HG03196 (cell line): Measurements from ENCODE around the gene CBLL1.

Experiments
- ATAC-seq: cut with Tn5 transposase; IDR thresholded peaks from one replicate; pipeline ENCODE4 v1.9.1; 2021; ENCODE audit not compliant: unreplicated experiment

Gene CBLL1

DNA sequence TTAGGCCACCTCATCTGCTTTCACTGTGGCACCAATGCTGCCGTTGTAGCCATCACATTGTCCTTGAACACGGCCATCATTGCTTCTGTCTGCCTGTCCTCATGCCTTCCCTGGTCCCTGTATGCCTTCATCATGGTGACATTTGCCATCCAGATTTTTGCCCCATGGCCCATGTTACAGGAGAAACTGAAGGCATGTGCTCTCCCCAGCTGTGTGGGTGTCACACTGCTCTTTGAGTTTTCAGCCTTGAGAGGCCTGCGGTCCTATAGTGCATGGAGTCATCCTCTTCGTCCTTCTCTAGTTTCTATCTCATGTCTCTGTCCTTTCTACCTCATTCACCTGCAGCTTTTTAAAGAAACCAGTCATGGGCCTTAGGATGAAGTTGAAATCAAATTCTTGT, 65.2 kb downstream of the CBLL1 start:
- no peak for ATAC-seq

DNA sequence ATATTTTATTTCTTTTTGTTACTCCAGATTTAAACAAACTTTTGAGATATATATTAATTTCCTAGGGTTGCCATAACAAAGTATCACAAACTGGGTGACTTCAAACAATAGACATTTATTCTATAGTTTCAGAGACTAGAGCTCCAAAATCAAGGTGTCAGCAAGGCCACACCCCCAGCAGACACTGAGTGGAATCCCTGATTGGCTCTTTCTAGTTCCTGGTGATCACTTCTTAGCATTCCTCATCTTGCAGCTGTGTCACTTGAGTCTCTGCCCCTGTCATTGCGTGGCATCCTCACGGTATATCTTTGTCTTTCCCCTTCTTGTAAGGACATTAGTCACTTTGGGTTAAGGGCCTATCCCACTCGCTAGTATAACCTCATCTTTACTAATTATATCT, 66.7 kb downstream of the CBLL1 start:
- ATAC-seq, result no peak
